ENCODE data around the gene CEP44. TPM values are rescaled to one million over a fixed set of nuclear protein-coding genes. Genes with fewer than 3 reads are reported as not detected.

The CEP44 gene
- total RNA-seq, 1 donor from 2014 or later = 18.3 TPM

- Mint-ChIP-seq H3K9me3 (no peaks in the 10 kb centered on the region), H3K36me3 (ENCODE audit: low read depth) (peaks cover 42% of the 10 kb centered on the region), H3K27ac (no peak overlapping the region), H3K27me3 (no peaks in the 10 kb centered on the region), H3K4me3 (no peak overlapping the region), H3K4me1 (no peaks in the 10 kb centered on the region)
- ATAC-seq (ENCODE audit: low read depth) (no peak), DNase-seq (no peak)
- intact Hi-C loops (cut with micrococcal nuclease) = loop anchor here (5.0 kb wide), 1 partner anchor 810 kb away; no protein-coding TSS in a partner anchor
- ChIA-PET POLR2A (no interaction called here), CTCF (no interaction called here)
- no peak for TF ChIP-seq CTCF (IDR thresholded peaks at IDR 0.05)
Observed at GRCh38 chr4:174316954-174317353, 33.2 kb downstream of the CEP44 start.

- POLR2A ChIA-PET = no interaction called here
- H3K27ac Mint-ChIP-seq = no peak overlapping the region
- H3K36me3 Mint-ChIP-seq (ENCODE audit: low read depth) = peaks cover 40% of the 10 kb centered on the region
- no peak for TF ChIP-seq CTCF (IDR thresholded peaks at IDR 0.05)
- H3K27me3 Mint-ChIP-seq = no peaks in the 10 kb centered on the region
- CTCF ChIA-PET = no interaction called here
- ATAC-seq (ENCODE audit: low read depth) (no peak), DNase-seq (no peak)
- H3K4me3 Mint-ChIP-seq = no peak overlapping the region
- no peaks in the 10 kb centered on the region for H3K4me1 Mint-ChIP-seq
- H3K9me3 Mint-ChIP-seq = no peaks in the 10 kb centered on the region
- intact Hi-C loops (cut with micrococcal nuclease) = loop anchor here (5.0 kb wide), 1 partner anchor 810 kb away; no protein-coding TSS in a partner anchor
Observed at GRCh38 chr4:174317531-174317930, 33.8 kb downstream of the CEP44 start.

GRCh38 chr4:174318829-174319764 lies 35.4 kb downstream of the CEP44 start:
- Mint-ChIP-seq H3K27me3 (no peaks in the 10 kb centered on the region), H3K4me3 (no peak overlapping the region), H3K4me1 (no peaks in the 10 kb centered on the region), H3K36me3 (ENCODE audit: low read depth) (peaks cover 27% of the 10 kb centered on the region), H3K9me3 (no peaks in the 10 kb centered on the region), H3K27ac (no peak overlapping the region)
- ATAC-seq (ENCODE audit: low read depth) = no peak
- ChIA-PET POLR2A (no interaction called here), CTCF (interaction anchor here (0.6 to 1.8 kb wide), 6 partner anchors 89 to 1152 kb away, joined by 3 to 8 read pairs (median 3); no protein-coding TSS in a partner anchor)
- DNase-seq = no peak
- TF ChIP-seq CTCF (IDR thresholded peaks at IDR 0.05) = no peak
- intact Hi-C loops (cut with micrococcal nuclease) = loop anchor here (1.0 to 5.0 kb wide), 4 partner anchors 97 to 1000 kb away; no protein-coding TSS in a partner anchor

- H3K9me3 Mint-ChIP-seq = no peaks in the 10 kb centered on the region
- ChIA-PET POLR2A (no interaction called here), CTCF (interaction anchor here (0.9 kb wide), 1 partner anchor 98 kb away, joined by 5 read pairs; no protein-coding TSS in a partner anchor)
- no peak overlapping the region for H3K27ac Mint-ChIP-seq
- intact Hi-C loops (cut with micrococcal nuclease) = no loop called here
- ATAC-seq (ENCODE audit: low read depth) (no peak), DNase-seq (no peak)
- H3K36me3 Mint-ChIP-seq (ENCODE audit: low read depth) = peaks cover 17% of the 10 kb centered on the region
- H3K4me3 Mint-ChIP-seq = no peak overlapping the region
- no peaks in the 10 kb centered on the region for H3K27me3 Mint-ChIP-seq
- no peak for TF ChIP-seq CTCF (IDR thresholded peaks at IDR 0.05)
- no peaks in the 10 kb centered on the region for H3K4me1 Mint-ChIP-seq
Observed at GRCh38 chr4:174320494-174321199, 36.9 kb downstream of the CEP44 start.

GRCh38 chr4:174324236-174324635 lies 40.5 kb downstream of the CEP44 start:
- no peaks in the 10 kb centered on the region for H3K9me3 Mint-ChIP-seq
- ATAC-seq (ENCODE audit: low read depth) = no peak
- intact Hi-C loops (cut with micrococcal nuclease) = no loop called here
- no peaks in the 10 kb centered on the region for H3K4me1 Mint-ChIP-seq
- H3K36me3 Mint-ChIP-seq (ENCODE audit: low read depth) = peaks cover 8% of the 10 kb centered on the region
- no peaks in the 10 kb centered on the region for H3K27me3 Mint-ChIP-seq
- no peak overlapping the region for H3K27ac Mint-ChIP-seq
- no peak overlapping the region for H3K4me3 Mint-ChIP-seq
- ChIA-PET POLR2A (no interaction called here), CTCF (no interaction called here)
- no peak for TF ChIP-seq CTCF (IDR thresholded peaks at IDR 0.05)
- no peak for DNase-seq

All from activated B cell treated with CpG ODN at 0.5 μM for 24 hours (primary cell).